HG03159 (cell line): ENCODE results near the gene ENTREP3.
"Not testable (repeated sequence)": the region's sequence is repeated elsewhere in the genome, so short reads cannot be mapped to it uniquely, and the experiment has no call there.

ENCODE experiments used
- ATAC-seq: cut with Tn5 transposase; IDR thresholded peaks from one replicate; pipeline ENCODE4 v1.9.1; 2021; ENCODE audit warnings: mild to moderate bottlenecking, moderate library complexity; ENCODE audit not compliant: unreplicated experiment

ENTREP3 gene

DNA sequence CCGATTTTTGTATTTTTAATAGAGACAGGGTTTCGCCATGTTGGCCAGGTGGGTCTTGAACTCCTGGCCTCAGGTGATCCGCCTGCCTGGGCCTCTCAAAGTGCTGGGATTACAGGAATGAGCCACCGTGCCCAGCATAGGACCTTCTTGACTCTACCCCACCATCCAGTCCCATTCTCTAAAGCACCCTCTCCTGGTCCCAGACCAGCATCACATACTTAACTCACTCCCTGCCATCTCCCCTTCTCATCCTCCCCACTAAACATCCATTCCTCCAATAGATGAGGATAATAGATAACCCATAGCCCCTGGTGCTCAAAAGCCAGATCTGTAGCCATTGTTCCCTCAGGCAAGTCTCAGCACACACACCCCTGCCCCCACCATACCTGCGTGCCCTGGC, 2.1 kb downstream of the ENTREP3 start:
- no peak for ATAC-seq

DNA sequence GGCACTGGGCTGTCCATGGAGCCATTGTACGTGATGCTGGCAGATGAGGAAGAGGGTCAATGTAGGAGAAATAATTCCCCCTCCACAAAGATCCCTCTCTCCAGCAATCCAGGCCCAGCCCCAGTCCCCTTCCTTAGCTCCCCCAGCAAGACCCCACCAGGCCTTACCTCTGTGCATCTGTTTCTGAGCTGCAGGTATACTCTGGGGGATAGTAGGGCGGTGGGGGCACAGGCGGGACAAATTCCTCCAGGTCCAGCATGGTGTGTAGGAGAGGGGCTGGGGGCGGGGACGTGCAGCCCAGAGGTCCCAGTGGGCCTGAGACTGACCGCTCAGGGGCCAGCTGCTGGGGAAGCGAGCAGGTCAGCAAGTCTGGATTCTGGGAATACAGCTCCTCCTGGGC, 3.7 kb downstream of the ENTREP3 start:
- no peak for ATAC-seq

DNA sequence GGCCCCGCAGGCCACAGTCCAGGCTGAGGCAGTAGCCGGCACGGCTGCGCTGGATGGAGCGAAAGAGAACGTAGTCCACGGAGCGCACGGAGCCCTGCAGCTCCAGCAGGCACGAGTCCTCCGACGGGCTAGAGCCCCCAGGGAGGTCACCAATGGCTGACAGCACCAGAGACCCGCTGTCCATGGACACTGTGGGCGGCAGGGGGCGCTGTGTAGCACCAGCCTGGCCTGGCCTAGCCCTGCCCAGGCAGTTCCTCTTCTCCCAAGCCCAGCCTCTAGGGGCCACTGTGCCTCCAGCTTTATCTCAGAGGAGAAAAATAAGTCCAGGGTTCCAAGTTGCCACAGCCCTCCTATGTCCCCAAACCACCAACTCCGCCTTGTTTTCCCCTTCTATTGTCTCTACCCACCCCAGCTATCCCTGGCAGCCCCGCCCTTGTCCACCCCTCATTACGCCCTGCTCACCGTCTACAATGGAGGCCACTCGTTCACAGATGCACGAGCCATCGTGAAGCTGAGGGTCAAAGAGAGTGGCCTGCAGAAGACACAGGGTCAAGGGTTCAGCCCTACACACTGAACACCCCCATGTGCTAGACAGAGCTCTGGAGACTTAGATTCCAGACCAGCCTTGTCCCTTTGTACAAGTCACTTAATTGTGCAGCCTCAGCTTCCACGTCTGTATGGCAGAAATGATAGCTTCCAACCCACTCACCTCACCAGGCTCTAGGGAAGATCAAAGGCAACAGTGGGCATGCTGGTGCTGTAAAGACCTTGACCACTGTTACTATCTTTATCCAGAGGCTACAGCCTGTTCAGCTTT, 4.4 kb downstream of the ENTREP3 start:
- peak; percentile 81 for ATAC-seq

DNA sequence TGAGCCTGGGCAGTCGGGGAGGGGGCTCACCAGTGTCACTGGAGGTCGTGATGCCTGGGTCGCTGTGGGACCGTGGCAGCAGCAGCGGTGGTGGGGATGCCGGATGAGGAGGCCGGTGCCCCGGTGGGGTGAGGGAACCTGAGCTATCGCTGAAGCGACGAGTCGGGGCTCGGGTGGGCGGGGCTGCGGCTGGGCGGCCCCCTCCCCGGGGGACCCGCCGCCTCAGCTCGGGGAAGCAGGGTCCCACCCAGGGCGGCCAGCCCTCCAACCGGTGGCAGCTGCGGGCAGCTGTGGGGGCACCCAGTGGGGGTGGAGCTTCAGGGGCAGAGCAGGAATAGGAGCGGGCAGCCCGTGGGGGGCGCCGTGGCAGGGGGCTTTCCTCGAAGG, 5.0 kb downstream of the ENTREP3 start:
- ATAC-seq: peak; percentile 17

DNA sequence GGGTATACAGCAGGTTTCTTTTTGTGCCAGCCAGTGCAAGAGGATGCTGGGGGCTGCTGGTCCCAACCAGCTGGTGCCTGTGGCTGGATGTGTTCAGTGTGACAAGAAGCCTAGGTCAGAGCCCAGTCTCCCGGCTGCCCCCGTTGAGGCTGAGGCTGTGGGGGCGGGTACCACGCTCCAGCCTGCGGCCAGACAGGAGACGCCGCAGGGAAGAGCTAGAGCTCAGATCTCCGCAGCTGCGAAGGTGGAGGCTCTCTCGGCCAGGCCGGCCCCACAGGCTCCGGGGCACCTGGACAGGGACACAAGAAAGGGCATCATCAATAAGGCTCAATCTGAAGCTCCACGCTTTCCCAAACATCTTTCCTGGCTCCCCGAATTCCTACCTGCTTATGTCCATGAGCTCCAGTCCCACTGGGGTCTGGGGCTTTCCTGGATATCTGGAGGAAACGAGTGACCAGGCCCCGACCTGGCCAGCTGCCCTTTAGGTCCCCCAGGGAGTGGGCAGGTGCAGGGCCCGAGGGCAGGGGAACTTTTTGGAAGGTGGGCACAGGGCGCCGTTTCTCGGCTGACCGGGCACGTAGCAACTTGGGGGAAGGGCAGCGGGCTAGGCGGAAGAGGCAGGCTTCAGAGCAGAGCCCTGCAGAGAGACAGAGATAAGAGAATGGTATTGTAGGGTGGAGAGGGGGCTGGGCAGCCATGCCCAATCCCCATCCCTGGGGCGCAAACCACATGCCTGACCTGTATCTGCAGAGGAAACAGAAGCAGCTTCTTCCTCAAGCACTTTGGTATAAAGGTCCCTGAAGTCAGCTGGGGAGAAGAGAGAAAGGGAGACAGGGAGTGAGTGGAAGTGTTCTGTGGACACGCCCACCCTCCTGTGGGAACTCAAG, 7.4 kb downstream of the ENTREP3 start:
- no peak for ATAC-seq

DNA sequence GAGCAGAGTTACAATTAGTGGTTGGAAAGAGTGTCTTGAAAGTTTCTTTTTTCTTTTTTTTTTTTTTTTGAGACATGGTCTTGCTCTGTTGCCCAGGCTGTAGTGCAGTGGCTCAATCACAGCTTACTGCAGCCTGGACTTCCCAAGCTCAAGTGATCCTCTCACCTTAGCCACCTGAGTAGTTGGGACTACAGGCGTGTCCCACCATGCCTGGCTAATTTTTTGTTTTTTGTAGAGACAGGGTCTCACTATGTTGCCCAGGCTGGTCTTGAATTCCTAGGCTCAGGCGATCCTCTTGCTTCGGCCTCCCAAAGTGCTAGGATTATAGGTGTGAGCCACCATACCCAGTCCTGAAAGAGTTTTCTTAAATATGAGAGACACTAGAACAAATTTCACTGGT, 8.5 kb downstream of the ENTREP3 start:
- not testable (repeated sequence) for ATAC-seq

DNA sequence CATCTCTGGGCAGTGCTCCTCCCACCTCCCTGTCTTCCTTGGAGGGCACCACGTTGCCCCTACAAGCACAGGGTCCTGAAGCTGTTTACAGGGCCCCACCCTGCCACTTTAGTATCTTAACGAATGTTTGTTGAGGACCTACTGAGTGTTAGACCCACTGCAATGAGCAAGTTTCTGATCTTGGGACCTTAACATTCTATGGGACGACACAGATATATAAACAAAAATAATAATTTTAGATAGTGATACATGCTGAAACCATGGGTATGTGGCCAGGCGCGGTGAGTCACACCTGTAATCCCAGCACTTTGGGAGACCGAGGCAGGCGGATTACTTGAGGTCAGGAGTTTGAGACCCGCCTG, 10.1 kb downstream of the ENTREP3 start:
- no peak for ATAC-seq

DNA sequence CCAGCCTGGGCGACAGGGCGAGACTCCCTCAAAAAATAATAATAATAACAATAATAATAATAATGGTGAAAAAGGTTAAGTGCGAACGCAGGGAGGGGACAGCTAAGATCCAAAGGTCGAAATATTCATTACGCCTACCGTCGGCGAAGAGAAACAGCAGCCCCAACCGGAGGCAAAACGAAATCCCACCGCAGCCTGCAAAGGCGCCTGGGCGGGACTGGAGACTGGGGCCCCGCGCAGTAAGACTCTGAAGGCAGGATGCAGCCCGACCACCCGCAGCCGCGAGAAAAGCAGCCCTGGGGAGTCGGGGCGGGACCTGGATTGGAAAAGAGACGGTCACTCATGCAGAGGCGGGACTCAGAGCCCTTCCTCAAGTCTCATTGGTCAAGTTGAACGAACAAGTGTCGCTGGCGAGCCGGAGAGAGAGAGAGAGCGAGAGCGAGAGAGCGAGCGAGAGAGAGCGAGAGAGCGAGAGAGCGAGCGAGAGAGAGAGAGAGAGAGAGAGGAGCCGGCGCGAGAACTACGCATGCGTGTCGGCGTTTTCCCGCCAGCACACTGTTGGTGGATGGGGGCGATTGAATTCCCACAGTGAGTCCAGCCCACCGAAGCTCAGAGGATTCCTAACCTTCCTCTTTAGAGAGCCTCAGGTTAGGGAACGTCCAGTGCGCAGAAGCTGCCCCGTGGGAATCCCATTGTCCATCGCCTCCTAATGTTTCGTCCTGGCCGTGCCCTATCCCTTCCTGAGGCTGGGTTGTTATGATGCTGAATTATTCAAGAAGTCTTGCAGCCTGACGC, 10.7 kb downstream of the ENTREP3 start:
- ATAC-seq: peak; percentile 86

DNA sequence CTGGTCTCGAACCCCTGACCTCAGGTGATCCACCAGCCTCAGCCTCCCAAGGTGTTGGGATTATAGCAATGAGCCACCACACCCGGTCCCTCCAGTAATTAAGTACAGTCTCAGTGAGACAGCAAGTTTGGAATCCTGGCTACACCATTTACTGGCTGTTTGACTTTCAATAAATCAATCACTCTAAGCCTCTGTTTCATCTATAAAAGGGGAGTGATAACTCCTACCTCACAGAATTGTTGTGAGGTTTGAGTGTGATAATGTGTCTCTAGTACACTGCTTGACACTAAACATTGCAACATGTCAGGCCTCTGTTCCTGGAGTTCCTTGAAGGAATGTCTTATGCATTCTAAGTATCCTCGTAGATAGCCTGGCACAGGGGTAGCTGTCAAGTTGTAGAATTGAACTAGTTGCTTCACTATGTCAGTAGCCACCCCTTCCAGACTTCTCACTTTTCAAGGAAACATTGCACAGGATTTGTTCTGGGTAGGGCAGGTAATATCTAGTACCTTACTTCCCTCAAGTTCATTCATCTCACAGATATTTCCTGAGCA, 12.4 kb downstream of the ENTREP3 start:
- ATAC-seq: no peak

DNA sequence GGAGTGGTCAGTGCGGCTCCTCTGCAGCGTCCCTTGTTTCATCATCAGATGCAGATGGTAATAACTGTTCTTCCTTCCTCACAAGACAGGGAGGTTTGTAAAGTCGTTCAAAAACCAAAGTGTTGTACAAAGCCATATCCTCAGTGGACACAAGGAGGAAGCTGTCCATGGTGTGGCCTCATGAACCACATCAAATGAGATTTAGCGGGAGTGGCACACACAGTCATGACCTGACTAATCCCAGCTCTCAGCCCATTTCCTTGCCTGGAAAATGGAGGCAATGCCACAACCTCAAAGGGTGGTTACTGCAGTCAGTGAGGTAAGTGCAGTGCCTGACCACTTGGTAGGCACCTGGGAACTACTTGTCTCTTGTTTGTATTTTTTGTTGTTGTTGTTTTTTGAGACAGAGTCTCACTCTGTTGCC, 13.4 kb downstream of the ENTREP3 start:
- no peak for ATAC-seq

DNA sequence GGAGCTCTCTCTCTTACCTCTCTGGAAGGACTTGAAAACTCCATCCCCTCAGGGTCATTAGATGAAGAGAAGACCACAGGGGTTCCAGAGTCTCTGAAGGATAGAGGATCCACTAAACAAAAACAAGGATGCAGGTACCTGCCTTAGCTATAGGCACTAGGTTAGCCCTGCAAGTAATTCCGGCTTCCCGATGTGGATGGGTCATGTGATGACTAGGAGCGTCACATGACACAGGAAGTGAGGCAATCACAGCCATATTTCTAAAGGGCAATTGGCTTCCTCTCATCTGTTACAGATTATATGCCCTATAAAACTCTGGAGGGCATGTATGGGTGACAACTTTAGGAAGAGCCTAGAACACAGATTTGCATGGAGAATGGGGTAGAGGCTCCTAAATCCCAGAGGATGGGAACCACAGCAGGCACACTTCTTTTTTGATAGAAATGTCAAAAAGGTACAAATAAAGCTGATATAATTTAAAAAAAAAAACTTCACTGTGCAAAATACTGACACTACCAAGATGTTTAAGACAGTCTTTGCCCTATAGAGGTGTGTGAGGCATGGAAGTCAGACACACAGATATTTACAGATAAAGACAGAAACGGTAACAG, 14.1 kb downstream of the ENTREP3 start:
- ATAC-seq: no peak

DNA sequence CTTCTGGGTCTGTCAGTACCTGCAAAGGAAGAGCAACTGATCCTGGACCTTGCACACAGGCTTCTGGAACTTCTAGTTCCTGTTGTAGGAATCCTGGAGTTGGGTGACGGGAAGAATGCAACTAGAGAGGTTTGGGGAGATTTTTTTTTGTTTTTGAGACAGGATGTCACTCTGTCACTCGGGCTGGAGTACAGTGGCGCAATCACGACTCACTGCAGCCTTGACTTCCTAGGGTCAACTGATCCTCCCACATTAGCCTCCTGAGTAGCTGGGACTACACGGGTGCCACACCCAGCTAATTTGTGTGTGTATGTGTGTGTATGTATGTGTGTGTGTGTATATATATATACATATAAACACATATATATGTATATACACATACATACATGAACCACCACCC, 18.8 kb downstream of the ENTREP3 start:
- no peak for ATAC-seq

DNA sequence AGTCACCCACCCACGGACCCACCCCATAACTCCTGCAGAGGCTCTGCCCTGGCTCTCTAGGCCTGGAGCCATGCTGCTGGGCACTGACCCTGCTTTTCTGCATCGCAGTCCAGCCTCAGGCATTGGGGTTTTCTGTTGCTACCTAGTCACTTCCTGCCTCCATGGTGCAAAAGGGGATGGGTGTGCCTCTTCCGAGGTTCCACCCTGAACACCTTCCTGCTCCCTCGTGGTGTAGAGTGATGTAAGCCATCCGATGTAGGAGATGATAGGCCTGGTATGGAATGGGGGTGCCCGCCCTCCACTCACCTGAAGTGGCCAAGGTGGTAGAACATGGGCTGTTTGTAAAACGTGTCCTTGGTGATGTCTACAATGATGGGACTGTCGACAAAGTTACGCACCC, 19.9 kb downstream of the ENTREP3 start:
- ATAC-seq: not testable (repeated sequence)

DNA sequence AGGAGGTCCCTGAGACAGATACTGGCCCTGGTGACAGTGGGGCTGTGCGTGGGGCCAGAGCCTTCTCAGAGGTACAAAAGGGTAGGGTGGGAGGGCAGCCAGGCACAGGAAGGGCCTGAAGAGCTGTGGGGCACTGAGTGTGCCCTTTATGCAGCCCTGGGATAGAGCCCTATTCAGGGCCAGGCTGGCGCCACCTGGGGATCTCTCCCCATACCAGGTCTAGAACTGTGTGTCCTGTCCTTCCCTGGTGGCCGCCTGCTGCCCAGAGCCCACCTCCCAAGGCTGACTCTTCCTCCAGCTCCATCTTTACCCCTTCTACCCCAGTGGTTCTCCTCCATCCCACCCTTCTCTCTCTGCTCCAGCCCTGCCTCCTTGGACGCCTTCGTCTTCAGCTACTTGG, 21.8 kb downstream of the ENTREP3 start:
- not testable (repeated sequence) for ATAC-seq

DNA sequence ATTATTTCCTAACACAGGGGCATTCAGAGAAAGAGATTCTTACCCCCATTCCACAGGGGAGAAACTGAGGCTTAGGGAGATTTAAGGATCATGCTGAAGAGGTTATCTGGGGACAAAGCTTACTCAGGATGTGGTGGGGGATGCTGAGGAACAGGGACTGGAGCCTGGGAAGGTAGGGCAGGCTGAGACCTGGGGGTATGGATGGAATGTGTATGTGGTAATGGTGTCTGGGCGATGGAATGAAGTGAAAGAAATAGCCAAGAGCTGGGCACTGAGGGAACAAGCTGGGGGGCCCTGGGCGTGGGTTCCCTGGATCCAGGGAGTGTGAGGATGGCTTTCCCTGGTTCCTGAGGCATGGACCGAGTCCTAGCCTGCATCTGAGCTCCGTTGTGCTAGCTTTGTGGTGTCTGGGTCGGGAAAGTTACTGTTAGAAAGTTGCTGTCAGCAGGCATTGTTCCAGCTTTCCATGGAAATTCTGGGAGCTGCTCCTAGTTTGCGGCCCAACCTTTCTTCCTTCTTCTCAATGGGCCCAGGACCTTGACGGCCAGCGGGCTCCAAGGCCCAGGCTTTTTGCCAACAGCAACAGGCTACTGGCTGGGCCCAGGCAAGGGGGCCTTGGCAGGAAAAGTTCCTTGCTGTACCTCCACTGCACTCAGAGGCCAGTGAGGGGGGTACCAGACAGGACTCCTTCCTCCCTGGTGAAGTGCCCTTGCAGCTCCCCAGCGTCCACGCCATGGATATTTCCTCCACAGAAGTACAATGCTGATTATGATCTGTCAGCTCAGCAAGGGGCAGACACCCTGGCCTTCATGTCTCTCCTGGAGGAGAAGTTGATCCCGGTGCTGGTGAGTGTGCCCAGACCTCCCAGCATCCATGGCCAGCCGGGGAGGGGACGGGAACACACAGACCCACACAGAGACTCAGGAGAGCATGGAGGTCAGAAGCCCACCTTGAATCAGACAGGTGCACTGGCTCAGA, 23.0 kb downstream of the ENTREP3 start:
- not testable (repeated sequence) for ATAC-seq

DNA sequence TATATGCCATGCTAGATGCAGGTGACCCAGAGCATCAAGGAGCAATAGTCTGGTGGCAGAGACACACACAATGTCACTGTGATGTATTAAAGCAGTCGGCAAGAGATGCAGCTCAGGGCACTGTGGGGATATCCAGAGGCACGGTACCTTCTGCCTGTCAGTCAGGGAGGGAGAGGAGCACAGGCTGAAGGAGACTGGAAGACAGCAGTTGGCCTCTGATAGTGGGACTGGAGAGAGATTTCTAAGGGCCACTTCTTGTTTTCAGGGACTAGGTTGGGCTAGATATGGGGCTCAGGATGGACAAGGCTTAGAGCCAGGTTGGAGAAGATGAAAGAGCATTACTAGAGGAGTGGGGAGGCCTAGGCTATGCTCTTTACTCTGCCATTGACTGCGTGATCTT, 24.0 kb downstream of the ENTREP3 start:
- ATAC-seq: not testable (repeated sequence)

DNA sequence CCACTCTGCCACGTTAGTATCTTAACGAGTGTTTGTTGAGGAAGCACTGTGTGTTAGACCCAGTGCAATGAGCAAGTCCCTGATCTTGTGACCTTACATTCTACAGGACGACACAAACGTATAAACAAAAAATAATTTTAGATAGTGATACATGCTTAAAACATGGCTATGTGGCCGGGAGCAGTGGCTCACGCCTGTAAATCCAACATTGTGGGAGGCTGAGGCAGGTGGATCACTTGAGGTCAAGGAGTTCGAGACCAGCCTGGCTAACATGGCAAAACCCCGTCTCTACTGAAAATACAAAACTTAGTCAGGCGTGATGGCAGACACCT, 27.2 kb downstream of the ENTREP3 start:
- no peak for ATAC-seq

DNA sequence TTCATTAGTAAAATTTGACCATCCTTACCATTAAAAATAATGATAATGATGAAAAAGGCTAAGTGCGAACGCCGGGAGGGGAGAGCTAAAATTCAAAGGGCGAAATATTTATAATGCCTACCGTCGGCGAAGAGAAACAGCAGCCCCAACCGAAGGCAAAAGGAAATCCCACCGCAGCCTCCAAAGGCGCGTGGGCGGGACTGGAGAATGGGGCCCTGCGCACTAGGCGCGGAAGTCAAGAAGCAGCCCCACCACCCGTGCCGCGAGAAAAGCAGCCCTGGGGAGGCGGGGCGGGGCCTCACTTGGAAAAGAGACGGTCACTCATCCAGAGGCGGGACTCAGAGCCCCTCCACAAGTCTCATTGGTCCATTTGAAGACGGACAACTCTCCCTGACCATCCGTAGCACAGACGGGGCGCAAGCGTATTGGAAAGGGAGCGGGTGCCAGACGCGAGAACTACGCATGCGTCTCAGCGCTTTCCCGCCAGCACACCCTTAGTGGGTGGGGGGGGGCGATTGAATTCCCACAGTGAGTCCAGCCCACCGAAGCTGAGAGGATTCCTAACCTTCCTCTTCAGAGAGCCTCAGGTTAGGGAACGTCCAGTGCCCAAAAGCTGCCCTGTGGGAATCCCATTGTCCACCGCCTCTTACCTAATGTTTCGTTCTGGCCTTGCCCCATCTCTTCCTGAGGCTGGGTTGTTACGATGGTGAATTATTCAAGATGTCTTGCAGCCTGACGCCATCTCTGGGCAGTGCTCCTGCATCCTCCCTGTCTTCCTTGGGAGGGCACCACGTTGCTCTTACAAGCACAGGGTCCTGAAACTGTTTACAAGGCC, 27.8 kb downstream of the ENTREP3 start:
- peak; percentile 89 for ATAC-seq

DNA sequence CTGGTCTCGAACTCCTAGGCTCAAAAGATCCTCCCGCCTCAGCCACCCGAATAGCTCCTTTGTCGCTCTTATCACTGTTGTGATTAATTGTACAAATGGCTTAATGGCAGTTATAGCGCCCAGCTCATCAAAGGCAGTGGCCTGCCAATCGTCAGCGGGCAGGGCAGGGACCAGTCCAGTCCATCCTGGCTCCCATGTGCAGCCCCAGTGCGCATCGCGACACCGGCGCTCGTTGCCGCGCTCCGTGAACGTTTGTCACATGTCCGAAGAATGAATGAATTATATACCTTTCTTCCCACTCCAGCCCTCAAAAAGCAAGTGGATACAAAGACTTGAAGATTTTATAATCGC, 28.4 kb downstream of the ENTREP3 start:
- ATAC-seq: no peak
